Measurements from ENCODE around the gene GRK1.

The GRK1 gene

GRCh38 chr13:113775451-113776145 lies 108.6 kb downstream of the GRK1 start:
- Histone ChIP-seq H3K27me3 (peaks cover 11% of the 10 kb centered on the region), H3K9me3 (no peaks in the 10 kb centered on the region), H3K4me3 (ENCODE audit: low read depth, low read length) (no peak overlapping the region), H3K4me1 (no peaks in the 10 kb centered on the region), H3K36me3 (no peaks in the 10 kb centered on the region)
- no peak for DNase-seq
- no peak for TF ChIP-seq CTCF (IDR thresholded peaks at IDR 0.05; ENCODE audit: low read depth, low read length)

- H3K36me3 ChIP-seq = no peaks in the 10 kb centered on the region
- DNase-seq = no peak
- no peak overlapping the region for H3K4me3 ChIP-seq (ENCODE audit: low read depth, low read length)
- no peak for TF ChIP-seq CTCF (IDR thresholded peaks at IDR 0.05; ENCODE audit: low read depth, low read length)
- peaks cover 13% of the 10 kb centered on the region for H3K27me3 ChIP-seq
- H3K4me1 ChIP-seq = no peaks in the 10 kb centered on the region
- no peaks in the 10 kb centered on the region for H3K9me3 ChIP-seq
These were observed 109.5 kb downstream of the GRK1 start for GRCh38 chr13:113776231-113777125.

GRCh38 chr13:113777311-113778260 lies 110.6 kb downstream of the GRK1 start:
- DNase-seq = no peak
- Histone ChIP-seq H3K4me1 (no peaks in the 10 kb centered on the region), H3K36me3 (no peaks in the 10 kb centered on the region), H3K9me3 (no peaks in the 10 kb centered on the region), H3K27me3 (peaks cover 15% of the 10 kb centered on the region), H3K4me3 (ENCODE audit: low read depth, low read length) (no peak overlapping the region)
- no peak for TF ChIP-seq CTCF (IDR thresholded peaks at IDR 0.05; ENCODE audit: low read depth, low read length)

- Histone ChIP-seq H3K4me1 (no peaks in the 10 kb centered on the region), H3K27me3 (peaks cover 15% of the 10 kb centered on the region), H3K9me3 (no peaks in the 10 kb centered on the region; the same call in 1 of the 2 replicates), H3K36me3 (no peaks in the 10 kb centered on the region), H3K4me3 (ENCODE audit: low read depth, low read length) (no peak overlapping the region)
- DNase-seq = no peak
- no peak for TF ChIP-seq CTCF (IDR thresholded peaks at IDR 0.05; ENCODE audit: low read depth, low read length)
These were observed 114.6 kb downstream of the GRK1 start for GRCh38 chr13:113781571-113781970.

GRCh38 chr13:113782472-113782871 lies 115.5 kb downstream of the GRK1 start:
- no peak for DNase-seq
- no peaks in the 10 kb centered on the region; the same call in 1 of the 2 replicates for H3K9me3 ChIP-seq
- no peak for TF ChIP-seq CTCF (IDR thresholded peaks at IDR 0.05; ENCODE audit: low read depth, low read length)
- H3K27me3 ChIP-seq = peaks cover 11% of the 10 kb centered on the region
- H3K36me3 ChIP-seq = no peaks in the 10 kb centered on the region
- no peak overlapping the region for H3K4me3 ChIP-seq (ENCODE audit: low read depth, low read length)
- no peaks in the 10 kb centered on the region for H3K4me1 ChIP-seq
